GM12873 (cell line): ENCODE measurements around the gene SMG6.
A peak's percentile ranks its signal among the peaks of the same experiment; 100 is the strongest.

ENCODE experiments used
- TF ChIP-seq, protein P1 (sequence below): IDR thresholded peaks from 2 replicates; pipeline ENCODE4 v1.5.1; 2012; ENCODE audit warnings: low read depth, mild to moderate bottlenecking, moderate library complexity, low read length, control low read depth; ENCODE audit not compliant: insufficient read depth; ENCODE audit errors: missing control alignments

SMG6 gene

GRCh38 chr17:2250140-2251095, 53.2 kb downstream of the SMG6 start:
- TF ChIP-seq, protein P1, sequence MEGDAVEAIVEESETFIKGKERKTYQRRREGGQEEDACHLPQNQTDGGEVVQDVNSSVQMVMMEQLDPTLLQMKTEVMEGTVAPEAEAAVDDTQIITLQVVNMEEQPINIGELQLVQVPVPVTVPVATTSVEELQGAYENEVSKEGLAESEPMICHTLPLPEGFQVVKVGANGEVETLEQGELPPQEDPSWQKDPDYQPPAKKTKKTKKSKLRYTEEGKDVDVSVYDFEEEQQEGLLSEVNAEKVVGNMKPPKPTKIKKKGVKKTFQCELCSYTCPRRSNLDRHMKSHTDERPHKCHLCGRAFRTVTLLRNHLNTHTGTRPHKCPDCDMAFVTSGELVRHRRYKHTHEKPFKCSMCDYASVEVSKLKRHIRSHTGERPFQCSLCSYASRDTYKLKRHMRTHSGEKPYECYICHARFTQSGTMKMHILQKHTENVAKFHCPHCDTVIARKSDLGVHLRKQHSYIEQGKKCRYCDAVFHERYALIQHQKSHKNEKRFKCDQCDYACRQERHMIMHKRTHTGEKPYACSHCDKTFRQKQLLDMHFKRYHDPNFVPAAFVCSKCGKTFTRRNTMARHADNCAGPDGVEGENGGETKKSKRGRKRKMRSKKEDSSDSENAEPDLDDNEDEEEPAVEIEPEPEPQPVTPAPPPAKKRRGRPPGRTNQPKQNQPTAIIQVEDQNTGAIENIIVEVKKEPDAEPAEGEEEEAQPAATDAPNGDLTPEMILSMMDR = no peak

DNA sequence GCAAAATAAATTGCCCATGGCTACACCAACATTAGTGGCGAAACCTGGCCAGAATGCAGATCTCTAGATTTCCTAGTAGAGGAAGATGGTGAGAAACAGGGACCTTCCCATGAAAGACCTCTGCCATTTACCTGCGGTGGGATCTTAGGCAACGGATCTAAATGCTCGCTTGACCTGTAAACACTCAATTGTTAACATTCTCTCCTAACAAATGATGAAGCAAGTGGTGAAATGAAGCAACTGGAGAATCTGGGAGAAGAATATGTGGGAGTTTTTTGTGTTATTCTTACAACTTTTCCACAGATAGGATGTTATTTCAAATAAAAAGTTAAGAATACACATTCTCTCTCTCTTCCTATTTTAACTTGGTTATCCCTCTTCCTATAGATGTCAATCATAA, 56.6 kb downstream of the SMG6 start:
- TF ChIP-seq, protein P1 = no peak

DNA sequence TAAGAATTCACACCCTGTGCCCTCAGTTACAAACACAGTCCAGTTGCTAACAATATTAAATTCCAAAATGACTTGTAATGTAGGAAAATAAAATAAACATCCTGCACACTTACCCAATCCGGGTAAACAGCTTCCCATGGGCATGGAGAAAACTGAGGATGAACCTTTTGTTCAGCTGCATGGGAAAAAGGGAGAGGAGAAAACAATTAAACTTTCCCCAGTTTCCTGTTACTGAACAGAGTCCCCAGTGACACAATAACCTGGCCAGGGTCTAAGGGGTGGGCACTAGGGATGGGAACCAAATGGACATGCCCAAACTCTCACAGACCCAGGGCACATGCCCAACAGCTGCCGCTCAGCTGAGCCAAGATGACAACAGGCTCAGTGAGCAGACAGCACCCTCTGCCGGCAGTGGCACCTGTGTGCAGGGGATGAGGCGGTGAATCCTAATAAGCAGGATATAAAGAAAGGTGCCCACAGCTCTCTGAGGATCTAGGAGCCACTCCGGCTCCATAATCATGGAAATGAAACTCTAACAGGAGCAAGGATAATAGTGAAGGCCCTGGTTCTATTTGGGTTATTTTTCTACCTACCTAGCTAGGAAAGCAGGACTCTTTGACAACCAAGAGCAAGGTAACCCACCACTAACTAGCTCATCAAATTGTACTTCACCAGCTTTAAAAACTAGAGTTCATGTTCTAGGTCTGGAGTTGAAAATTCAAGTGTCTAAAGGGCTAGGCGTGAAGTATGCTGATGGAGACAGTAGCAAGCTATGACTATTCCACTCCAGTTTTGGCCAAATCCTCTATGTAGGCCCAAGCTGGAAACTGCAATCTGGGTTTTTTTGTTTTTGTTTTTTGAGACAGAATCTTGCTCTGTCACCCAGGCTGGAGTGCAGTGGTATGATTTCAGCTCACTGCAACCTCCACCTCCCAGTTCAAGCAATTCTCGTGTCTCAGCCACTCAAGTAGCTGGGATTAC, 58.8 kb downstream of the SMG6 start:
- TF ChIP-seq, protein P1 = peak; percentile 99

DNA sequence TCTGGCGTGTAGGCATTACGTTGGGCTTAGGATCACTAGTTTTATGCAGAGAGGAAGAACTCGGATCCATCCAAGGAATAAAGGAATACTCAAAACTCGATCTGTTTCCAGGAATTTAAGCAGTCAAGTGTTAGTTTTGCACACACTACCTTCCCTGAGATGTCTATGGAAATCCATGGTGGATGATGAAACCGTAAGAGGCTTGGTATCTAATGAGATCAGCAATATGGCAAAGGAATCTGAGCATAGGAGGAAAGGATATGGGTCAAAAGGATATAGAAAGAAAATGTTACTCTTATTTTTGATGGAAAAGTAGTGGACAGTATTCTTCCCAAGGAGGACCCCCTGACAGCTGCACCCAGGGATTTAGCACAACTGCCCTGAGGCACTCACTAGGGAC, 59.6 kb downstream of the SMG6 start:
- TF ChIP-seq, protein P1 = no peak

DNA sequence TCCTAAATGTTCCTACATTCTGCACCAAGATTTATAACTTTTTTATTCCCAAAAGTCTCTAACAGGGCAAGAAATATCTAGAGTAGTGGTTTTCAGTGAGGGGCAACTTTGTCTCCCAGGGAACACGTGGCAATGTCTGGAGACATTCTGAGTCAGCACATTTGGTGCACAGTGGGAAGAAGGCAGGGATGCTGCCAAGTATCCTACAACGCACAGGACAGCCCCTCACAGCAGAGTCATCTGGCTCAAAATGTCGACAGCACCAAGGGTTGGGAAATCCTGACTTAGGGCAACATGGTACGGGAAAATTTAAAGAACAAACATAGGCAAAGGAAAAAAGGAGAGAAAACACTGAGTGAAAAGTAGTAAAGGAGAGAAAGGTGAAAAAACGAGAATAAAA, 61.8 kb downstream of the SMG6 start:
- TF ChIP-seq, protein P1 = no peak

- TF ChIP-seq, protein P1 = no peak
These were observed 63.0 kb downstream of the SMG6 start for GRCh38 chr17:2240541-2240940.
